Endometrium (tissue), 2 donors: ENCODE measurements around the gene STYXL1.
"Not testable (repeated sequence)": the region's sequence is repeated elsewhere in the genome, so short reads cannot be mapped to it uniquely, and the experiment has no call there.

Experiments
- FAIRE-seq: peaks from 2 replicates; lab custom pipeline; 2012; peaks lifted over from hg19 to GRCh38; lab: Jason Lieb, UNC
- donor health status: control.
- donor health status: control.

STYXL1 gene

DNA sequence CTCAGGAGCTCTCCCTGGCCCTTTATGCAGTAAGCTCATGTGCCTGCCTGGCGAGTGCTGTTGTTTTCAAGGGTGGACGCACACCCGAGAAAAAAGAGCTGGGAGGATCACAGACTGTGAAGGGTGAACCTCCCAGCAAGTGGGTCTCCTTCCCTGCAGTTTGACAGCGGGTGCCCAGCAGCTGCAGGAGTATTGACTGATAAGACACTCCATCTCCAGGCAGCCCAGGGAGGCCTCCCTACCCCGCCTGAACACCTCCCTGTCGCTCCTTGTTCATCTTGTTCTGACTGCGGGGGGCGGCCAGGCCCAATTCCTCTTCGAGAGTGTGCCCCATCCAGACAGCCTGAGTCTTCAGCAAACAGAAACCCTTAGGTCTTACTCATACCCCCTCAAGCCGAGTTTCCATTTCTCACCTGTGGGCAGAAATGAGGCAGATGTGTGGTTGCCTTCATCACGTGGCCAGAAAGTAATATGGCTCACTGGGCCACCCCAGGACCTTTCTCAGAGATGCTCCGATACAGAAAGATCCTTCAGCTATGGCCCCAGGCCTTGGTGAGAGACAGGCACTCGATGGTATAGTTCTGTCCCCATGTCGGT lies 17.3 kb upstream of the STYXL1 start:
- no peak for FAIRE-seq

DNA sequence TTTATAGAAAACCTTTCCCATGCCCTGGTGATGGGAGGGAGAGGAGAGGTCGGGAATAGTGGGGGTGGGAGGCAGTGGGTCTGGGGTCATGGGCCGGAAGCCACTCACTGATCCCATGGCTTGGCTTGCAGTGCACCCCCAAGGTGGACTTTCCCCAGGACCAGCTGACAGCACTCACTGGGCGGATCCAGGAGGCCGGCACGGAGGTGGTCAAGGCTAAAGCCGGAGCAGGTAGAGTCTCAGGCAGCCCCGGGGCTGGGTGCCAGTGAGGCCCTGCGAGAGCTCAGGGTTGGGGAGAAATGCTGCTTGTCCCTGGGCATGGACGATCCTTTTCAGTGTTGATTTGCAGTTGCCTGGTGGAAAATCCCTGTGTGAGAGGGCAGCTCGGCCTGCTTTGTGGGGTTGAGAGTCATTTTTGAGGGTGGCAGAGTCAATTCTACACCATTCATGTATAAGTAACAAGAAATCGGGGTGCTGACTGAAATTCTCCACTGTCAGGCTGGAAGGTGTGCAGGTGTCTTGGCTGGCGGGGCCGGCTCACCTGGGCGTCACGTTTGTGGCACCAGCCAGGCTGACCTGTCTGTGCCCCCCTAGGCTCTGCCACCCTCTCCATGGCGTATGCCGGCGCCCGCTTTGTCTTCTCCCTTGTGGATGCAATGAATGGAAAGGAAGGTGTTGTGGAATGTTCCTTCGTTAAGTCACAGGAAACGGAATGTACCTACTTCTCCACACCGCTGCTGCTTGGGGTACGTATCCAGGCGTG lies 16.6 kb upstream of the STYXL1 start:
- no peak for FAIRE-seq

DNA sequence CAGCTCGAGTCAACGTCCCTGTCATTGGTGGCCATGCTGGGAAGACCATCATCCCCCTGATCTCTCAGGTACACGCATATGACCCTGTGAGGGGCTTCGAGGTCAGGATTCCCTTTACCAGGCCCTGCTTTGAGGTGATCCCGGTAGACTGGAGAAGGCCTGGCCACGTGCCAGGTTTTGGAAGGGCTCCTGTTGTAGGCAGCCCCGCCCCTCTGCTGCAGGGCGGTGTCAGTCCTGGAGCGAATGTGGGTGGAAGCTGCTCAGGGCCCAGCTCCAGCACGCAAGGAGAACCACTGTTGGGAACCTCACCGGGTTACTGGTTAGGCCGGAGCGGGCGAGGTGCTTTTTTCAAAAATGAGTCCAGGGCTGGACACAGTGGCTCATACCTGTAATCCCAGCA lies 15.7 kb upstream of the STYXL1 start:
- FAIRE-seq: no peak

DNA sequence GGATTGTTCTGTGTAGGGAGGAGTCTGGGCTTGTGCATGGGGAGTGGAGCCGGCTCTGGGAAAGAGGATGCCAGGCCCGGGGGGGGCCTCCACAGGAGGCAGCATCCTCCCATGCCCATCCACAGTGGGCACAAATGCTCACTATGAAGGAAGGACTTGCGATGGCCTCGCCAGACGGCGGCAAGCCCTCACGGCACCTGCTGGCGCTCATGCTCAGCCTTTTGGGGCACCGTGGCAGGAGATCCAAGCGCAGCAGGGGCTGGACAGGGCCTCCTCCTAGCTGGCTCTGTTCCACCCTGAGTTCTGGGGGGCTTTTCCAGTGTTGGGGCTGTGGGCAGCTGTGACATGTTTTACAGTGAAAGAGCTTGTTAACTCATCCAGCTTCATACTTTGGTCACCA lies 15.3 kb upstream of the STYXL1 start:
- FAIRE-seq: no peak

DNA sequence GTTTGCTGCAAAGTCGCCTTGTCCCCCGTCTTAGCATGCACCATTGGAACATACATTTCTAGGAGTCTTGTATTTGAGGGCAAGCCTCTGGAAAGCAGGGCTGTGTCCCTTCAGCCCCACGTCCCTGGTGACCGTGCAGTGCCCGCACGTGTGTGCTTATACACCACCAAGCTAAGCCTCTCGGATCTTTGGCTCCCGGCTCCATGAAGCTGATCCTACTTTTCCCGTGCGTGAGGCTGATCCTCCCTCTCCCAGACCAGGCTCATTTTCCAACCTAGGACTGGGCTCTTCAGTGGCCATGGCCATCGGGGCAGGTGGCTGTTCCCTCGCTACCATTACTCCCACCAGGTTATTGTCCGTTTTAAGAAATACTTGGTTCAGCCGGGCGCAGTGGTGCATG lies 14.5 kb upstream of the STYXL1 start:
- FAIRE-seq: no peak

DNA sequence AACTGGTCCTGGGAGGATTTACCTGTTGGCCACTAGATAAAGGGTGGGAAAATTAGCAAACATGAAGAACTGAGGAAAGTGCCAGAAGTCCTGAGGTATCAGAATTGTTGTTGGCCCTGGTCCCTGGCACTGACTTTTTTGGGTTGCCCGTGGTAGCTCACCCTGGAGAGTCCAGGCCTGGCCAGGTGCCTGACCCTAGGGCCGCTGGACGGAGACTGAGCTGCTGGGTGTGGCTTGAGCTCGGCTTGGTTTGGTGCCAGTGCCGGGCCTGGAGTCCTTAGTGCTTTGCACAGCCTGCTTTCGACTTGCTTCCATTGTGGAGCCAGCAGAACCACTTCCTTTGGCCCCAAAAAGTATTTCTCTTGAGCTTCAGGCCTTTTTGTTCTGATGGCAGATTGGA lies 13.0 kb upstream of the STYXL1 start:
- no peak for FAIRE-seq

DNA sequence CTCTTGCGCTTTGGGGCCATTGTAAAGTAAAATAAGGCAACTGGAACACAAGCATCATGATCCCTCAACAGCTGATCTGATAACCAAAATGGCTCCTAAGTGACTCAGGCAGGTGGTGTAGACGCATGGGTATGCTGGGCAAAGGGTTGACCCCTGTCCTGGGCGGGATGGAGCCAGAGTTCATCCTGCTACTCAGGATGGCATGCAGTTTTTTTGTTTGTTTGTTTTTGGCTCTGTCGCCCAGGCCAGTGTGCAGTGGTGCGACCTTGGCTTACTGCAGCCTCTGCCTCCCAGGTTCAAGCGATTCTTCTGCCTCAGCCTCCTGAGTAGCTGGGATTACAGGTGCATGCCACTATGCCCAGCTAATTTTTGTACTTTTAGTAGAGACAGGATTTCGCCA lies 10.9 kb upstream of the STYXL1 start:
- FAIRE-seq: not testable (repeated sequence)

DNA sequence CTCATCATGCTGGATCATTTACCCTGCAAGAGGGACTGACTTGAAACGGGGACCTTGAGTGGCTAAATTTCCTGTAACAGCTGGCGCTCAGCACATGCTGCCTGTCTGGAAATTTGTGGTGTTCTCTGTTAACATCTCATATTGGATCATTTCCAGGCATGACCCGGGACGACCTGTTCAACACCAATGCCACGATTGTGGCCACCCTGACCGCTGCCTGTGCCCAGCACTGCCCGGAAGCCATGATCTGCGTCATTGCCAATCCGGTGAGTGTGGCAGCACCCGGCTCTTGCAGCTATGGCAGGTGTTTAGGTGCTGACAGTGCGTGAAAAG lies 10.0 kb upstream of the STYXL1 start:
- FAIRE-seq: no peak

DNA sequence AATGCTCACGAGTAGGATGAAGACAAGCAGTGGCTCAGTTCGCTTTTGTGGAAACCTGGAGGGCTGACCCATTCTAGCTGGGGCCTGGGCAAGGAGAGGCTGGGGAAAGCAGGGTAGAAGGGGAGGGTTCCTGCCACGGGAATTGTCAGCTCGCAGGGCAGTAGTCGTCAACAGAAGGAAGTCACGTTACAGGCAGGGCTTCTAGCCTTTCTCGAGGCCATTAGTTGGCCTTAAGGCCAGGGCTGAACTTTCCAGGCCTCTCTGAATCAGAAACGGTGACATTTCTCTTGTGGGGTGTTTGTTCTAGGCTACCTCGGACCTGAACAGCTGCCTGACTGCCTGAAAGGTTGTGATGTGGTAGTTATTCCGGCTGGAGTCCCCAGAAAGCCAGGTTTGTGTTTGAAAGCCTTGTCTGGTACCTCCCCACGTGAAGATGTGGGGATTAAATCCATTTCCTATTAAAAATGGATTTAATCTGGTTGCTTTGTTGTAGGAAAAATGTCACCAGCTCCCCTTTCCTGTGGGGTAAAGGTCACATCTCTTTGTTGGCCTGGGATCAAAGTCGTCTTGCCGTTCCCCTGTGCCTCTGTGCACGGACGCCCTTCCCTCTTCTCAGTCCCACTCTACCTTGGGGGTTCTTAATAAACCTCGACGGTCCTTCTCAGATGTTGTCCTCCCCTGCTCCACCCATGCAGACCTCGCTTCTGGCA lies 9.5 kb upstream of the STYXL1 start:
- no peak for FAIRE-seq

DNA sequence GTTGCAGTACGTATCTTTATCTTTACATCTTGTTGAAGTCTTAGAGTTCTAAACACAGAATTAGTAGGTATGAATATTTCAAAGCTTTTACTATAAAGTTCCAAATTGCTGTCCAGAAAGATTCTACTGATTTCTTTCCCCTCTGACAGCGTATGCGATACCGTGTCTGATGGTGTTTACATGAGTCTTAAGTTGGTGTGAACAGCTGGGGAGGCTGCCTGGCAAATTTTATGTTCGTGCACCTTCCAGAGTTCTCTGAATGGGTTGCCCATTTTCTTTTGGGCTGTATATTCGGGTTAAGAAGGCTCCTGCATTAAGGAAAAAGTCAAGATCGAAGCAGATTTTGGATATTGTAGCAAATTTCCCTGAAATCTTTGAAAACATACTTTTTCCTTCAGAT lies 8.4 kb upstream of the STYXL1 start:
- no peak for FAIRE-seq

DNA sequence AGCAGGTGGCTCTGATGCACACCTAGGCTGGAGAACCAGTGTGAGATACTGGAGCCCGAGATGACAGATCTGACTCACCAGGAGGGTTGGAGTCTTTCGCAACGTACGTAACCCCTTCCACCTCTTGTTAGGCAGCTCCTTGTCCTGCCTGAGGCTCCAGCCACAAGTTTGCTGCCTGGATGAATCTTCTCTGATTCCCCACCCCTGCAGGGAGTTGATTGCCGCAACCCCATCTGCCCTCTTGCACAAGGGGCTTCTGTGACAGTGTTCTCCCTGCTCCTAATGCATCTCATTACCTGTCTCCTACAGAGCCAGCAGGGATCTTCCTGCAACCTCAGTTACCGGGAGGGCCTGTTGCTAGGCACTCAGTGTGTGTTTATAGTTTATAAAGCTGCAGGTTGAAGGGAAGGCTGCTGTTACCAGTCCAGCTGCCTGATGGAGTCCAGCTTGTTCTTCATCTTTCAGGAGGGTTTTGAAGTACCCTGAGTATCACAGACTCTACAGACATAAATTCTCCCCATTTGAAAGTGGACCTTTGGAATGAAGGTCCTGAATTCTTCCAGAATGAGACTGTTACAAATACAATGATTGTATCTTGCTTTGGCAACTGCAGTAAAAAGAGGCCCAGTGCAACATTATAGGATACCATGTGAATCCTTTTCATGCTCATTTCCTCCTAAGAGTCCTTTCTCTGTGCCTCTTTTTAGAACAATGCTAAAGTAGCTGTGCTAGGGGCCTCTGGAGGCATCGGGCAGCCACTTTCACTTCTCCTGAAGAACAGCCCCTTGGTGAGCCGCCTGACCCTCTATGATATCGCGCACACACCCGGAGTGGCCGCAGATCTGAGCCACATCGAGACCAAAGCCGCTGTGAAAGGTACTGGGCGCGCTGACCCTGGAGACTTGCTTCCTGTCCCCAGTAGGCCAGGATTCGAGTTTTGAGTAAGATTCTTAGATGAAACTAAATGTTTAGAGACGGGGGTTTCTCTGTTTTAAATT lies 6.6 kb upstream of the STYXL1 start:
- FAIRE-seq: no peak

DNA sequence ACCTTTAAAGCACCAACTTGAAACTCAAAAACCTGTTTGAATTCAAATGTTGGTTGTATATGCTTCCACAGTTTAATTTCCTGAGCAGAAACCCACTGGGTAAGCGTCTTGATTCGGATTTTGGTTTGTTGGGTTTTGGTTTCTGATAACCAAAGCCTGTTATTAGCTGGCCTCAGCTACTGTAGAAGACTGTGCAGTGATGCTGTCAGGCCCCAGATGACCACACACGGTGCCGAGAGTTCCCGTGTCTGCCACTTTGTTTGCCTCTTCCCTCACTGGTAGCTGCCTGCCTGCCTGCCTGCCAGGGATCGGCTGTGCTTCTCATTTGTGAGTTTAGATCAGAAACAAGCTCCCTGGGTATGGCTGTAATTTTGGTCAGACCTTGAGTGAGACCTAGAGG lies 5.7 kb upstream of the STYXL1 start:
- FAIRE-seq: no peak

DNA sequence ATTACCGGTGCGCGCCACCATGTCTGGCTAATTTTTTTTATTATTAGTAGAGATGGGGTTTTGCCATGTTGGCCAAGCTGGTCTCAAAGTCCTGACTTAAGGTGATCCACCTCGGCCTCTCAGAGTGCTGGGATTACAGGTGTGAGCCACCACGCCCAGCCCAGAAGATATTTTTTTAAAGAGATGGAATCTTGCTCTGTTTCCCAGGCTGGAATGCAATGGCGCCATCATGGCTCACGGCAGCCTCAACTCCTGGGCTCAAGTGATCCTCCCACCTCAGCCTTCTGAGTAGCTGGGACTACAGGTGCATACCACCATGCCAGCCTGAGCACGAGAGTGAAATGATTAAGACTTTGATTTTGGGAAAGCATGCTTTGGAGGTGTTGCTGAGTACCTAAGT lies 4.9 kb upstream of the STYXL1 start:
- not testable (repeated sequence) for FAIRE-seq

DNA sequence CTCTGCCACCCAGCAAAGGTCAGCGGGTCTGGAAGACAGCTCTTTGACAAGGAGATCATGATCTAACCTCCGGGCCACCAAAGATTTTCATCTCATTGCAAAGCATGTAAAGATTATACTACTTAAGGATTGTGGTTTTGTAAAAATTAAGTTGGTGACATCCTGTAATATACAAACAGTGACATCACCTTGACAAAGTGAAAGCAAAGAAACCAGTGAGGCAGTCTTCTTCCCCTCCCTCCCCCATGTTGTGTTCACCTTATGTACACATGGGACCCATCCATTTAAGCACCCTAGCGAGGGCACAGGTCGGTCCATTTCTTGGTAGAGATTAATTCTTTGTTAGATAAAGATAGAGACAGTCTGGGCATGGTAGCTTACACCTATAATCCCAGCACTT lies 4.0 kb upstream of the STYXL1 start:
- no peak for FAIRE-seq

DNA sequence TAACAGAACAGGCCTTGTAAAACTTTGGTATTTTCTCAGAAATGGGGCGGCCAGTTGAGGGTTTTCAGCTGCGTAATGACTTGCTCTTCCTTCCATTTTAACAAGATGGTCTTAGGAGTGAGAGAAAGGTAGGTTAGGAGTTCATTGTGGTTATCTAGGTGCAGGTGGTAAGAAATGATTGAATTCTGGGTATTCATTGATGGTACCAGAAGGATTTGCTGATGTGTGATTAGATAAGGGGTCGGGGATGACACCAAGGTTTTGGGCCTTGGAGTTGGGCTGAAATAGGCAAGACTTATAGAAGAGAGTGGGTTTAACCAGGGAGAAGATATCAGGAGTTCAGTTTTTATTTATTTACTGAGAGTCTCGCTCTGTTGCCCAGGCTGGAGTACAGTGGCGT lies 2.7 kb upstream of the STYXL1 start:
- FAIRE-seq: no peak

DNA sequence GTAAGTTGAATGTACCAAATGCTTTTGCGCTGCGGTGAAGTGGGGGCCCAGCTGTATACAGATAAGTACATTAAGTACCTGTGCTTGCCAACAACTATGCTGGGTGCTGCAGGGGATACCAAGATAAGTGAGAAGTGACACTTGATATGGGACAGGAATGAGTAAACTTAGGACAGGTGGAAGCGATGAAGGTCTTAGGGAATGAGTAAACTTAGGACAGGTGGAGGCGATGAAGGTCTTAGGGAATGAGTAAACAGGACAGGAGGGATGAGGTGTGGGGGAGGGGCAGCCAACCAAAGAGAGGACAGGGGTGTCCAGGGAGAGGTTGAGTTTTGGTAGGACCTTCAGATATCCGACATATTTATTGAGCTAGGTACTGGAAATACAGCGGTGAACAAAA lies 1.5 kb upstream of the STYXL1 start:
- FAIRE-seq: no peak

DNA sequence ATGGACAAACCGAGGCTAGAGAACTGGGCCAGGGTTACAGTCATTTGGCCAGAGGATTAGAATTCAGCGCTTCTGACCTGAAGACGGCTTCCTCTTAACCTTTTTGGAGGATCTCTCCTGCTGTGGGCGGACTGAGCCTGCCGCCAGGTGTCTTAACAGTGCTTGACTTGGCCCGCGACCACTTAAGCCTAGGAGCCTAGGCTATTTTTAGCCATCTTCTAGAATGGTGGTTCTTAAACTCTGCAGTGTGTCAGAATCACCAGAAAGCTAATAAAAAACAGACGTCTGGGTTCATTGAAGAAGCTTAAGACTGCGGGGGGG lies 828 bp upstream of the STYXL1 start:
- no peak for FAIRE-seq

DNA sequence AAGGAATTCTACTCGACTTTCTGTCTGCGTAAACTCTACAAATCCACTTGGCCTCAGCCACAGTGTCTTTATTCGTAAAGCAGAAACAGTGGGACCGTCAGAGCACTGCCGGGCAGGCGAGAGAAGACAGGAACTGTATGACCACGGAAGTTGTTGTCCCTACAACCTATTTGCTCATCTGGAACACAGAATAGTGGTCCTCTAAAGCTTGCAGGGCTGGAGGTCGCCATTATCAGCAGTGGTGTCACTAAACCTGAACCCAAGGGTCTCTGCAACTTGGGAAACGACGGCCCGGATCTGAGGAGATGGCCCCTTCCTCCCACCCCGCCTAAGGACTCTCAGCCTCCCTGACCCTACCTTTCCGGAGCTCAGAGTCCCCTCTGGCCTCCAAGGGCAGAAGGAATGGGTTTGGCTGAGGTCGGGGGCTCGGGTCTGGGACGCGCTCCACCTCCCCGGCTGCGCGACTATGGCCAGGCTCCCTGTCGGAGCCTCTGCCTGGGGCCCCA lies 442 bp downstream of the STYXL1 start:
- no peak for FAIRE-seq

DNA sequence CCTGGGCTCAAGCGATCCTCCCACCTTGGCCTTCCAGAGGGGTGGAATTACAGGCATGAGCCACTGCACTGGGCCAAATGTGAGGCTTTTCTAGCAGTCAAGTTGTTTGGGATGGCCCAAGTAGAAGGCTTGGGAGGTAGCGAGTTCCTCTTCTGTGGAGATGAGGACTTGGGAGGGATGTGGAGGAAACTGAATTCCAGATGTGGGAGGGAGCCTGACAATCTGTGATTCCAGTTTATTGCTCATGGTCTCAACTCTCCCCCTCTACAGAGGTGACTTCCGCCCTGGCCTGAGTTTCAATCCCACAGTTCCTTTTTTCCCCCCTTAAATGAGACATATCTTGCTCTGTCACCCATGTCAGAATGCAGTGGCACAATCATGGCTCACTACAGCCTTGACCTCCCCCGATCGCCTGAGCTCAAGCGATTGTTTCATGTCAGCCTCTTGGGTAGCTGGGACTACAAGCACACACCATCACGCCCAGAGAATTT lies 3.4 kb downstream of the STYXL1 start:
- no peak for FAIRE-seq

DNA sequence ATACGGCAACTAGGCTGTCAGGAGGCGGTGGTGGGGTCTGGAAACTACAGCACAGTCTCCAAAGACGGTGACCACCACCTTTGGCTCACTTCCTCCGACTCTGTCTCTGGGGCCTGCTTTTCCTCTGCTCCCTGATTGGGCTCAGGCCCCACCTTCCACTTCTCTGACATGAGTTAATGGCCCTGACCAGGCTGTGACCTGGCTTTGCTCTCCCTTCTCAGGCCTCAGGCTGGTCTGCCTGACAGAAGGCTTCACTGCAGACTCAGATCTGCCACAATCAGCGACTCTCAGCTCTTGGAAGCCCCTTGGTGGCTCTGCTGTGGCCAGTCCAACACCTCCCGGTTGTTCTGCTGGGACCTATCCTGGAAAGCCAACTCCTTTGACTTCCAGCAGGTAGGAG lies 7.7 kb downstream of the STYXL1 start:
- FAIRE-seq: no peak

DNA sequence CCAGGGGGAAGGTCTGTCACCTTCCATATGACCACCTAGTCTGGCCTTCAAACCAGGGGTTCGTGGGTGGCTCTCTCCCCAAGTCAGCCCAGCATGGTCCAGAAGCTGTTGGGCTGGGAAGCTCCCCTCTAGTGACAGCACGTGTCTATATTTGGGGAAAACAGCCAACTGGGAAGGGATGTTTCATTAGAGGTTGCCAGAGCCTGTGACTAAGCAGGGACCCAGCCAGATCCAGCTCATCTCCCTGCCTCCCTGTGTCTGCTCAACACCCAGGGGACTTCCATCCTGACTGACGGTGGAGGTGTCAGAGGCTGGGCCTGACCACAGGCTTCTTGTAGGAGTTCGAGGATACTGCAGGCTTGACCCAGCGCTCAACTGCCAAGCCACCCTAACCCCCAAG lies 10.5 kb downstream of the STYXL1 start:
- no peak for FAIRE-seq

DNA sequence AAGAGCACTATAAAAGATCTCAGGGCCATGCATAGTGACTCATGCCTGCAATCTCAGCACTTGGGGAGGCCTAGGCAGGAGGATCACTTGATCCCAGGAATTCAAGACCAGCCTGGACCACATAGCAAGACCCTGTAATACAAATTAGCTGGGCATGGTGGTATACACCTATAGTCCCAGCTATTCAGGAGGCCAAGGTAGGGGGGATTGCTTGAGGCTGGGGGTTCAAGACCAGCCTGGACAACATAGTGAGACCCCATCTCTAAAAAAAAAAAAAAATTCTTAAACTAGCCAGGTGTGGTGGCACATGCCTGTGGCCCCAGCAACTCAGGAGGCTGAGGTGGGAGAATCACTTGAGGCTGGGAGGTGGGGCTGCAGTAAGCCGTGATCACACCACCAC lies 15.8 kb downstream of the STYXL1 start:
- FAIRE-seq: no peak
